ENCODE data around the gene FAM83G. TPM values are rescaled to one million over a fixed set of nuclear protein-coding genes. Genes with fewer than 3 reads are reported as not detected.
"Not testable (repeated sequence)": the region's sequence is repeated elsewhere in the genome, so short reads cannot be mapped to it uniquely, and the experiment has no call there.

FAM83G gene, protein sequence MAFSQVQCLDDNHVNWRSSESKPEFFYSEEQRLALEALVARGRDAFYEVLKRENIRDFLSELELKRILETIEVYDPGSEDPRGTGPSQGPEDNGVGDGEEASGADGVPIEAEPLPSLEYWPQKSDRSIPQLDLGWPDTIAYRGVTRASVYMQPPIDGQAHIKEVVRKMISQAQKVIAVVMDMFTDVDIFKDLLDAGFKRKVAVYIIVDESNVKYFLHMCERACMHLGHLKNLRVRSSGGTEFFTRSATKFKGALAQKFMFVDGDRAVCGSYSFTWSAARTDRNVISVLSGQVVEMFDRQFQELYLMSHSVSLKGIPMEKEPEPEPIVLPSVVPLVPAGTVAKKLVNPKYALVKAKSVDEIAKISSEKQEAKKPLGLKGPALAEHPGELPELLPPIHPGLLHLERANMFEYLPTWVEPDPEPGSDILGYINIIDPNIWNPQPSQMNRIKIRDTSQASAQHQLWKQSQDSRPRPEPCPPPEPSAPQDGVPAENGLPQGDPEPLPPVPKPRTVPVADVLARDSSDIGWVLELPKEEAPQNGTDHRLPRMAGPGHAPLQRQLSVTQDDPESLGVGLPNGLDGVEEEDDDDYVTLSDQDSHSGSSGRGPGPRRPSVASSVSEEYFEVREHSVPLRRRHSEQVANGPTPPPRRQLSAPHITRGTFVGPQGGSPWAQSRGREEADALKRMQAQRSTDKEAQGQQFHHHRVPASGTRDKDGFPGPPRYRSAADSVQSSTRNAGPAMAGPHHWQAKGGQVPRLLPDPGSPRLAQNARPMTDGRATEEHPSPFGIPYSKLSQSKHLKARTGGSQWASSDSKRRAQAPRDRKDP
- total RNA-seq, result 10 to 100 TPM; 27.0 to 31.9 (median 31.9) TPM

DNA sequence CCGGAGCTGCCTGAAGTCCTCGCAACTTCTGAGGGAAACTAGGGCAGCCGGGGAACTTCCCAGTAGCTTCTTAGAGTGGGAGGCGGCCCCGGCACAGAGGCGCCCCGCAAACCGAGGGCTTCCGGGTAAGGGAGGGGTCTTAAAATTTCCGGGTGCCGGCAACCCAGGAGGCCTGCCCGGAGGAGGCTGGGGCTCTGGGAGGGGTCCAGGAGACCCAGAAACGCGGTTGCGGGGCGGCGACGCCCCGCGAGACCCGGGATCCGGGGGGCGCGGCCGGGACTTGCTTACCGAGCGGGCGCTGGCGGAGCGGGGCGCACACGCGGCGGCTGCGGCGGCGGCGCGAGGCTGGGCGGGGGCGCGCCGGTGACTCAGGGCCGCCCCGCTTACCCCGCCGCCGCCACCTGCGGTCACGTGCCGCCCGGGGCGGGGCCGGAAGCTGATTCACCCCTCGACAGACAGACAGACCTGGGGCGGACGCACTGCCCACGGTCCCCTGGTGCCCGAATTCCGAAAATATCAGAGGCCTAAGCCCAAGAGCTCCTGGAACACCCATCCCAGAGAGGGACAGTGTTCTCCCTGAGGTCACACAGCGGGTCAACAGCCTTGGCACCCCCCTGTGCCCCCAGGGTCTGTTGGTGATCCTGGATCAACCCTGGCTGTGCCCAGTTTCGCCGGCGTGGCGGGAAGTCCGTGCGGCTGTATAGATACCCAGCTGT lies at the start of gene FAM83G:
FAM83G (minus strand) TSS at position 344 of the 716 bp plus-strand sequence. CDS start 723 bp downstream, outside the sequence.
- ATAC-seq (peak; percentile 86 to 89), DNase-seq (peak; percentile 91)
- Mint-ChIP-seq H3K36me3 (ENCODE audit: insufficient read depth) (peaks cover 5% of the 10 kb centered on the region), H3K9me3 (no peaks in the 10 kb centered on the region), H3K27me3 (ENCODE audit: low read depth) (no peaks in the 10 kb centered on the region), H3K4me3 (peak within 1 kb of the TSS; percentile 90), H3K4me1 (ENCODE audit: low read depth) (peaks cover 23% of the 10 kb centered on the region)

DNA sequence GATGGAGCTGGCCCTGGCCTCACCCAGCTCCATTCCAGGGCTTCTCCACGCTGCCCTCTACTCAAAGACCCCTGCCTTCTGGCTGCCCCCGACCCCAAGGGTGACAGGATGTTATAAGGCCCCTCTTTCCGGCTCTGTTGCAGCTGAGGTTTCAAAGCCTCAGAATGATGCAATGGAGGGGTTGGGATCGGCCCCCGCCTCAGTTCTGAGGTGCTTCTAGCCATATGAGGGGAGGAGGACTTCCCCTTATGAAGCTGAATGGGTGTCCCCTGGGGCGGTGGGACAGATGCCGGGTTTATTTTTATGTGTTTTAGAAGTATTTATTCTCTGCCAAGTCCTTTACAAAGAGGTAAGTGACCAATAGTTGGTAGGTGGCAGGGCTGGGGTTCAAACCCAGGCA lies 44.3 kb upstream of the FAM83G start:
- not testable (repeated sequence) for H3K4me3 Mint-ChIP-seq; H3K9me3 Mint-ChIP-seq; H3K4me1 Mint-ChIP-seq (ENCODE audit: low read depth); H3K36me3 Mint-ChIP-seq (ENCODE audit: insufficient read depth); ATAC-seq; H3K27me3 Mint-ChIP-seq (ENCODE audit: low read depth); DNase-seq

DNA sequence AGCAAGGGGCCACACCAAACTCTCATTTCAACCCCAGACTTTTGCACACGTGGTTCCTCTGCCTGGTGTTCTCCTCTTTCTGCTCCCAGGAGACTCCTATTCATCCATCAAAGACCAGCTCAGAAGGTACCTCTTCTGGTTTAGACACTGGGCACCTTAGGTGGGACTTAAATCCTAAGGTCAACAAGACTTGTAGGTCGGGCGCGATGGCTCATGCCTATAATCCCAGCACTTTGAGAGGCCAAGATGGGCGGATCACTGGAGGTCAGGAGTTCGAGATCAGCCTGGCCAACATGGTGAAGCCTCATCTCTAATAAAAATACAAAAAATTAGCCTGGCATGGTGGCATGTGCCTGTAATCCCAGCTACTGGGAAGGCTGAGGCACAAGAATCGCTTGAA lies 42.9 kb upstream of the FAM83G start:
- not testable (repeated sequence) for H3K9me3 Mint-ChIP-seq; H3K4me3 Mint-ChIP-seq; H3K27me3 Mint-ChIP-seq (ENCODE audit: low read depth); H3K36me3 Mint-ChIP-seq (ENCODE audit: insufficient read depth); DNase-seq; ATAC-seq; H3K4me1 Mint-ChIP-seq (ENCODE audit: low read depth)

DNA sequence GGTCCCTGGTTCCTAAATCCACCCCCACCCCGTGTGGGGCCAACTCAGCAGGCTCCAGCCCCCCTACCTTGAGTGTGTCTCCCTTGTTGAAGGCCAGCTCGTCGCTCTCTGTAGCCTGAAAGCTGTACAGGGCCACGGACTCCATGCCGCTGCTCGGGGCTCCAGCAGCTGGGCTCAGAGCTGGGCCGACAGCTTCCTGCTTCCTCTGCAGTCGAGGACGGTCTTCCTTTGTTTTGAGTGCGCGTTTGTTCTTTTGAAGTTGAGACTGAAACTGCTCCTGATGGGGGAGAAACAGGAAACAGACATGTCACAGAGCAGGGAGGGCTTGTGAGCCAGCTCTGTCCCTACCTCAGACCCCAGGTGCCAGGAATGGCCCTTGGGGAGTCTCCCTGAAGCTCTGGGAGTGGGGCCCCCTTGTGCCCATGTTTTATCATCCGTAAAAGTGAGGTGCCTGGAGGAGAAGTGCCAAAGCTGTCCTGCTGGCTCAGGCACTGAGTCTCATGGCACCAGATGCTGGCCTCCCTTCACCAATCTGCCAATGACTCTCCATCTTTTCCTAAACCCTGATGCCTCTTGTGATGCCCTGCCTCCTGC lies 42.3 kb upstream of the FAM83G start, which contains the start of gene GRAP:
GRAP (minus strand) TSS at position 176 of the 594 bp plus-strand sequence; CDS start at position 145, 31 bp downstream.
- H3K9me3 Mint-ChIP-seq; H3K4me1 Mint-ChIP-seq (ENCODE audit: low read depth); H3K4me3 Mint-ChIP-seq; H3K36me3 Mint-ChIP-seq (ENCODE audit: insufficient read depth); DNase-seq; H3K27me3 Mint-ChIP-seq (ENCODE audit: low read depth): not testable (repeated sequence)
- peak; percentile 66 to 79 for ATAC-seq

DNA sequence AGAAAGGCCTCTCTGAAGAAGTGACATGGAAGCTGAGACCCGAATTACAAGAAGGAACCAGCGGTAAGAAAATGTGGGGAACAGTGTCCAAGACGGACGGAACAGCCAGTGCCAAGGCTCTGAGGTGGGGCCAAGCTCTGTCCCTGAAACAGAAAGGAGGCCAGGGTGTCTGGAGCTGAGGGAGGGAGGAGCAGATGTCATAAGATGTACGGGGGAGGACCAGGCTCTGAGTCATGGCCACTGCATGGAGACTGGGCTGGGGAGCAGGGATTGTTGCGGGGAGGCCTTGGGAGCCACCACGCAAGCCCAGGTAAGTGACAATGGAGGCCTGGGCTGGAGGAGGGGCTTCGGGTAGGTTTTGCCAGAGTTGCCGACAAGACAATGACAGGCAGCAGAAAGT lies 40.1 kb upstream of the FAM83G start:
- H3K4me1 Mint-ChIP-seq (ENCODE audit: low read depth); H3K4me3 Mint-ChIP-seq; H3K27me3 Mint-ChIP-seq (ENCODE audit: low read depth); H3K9me3 Mint-ChIP-seq; H3K36me3 Mint-ChIP-seq (ENCODE audit: insufficient read depth); DNase-seq: not testable (repeated sequence)
- peak; percentile 40 to 56 for ATAC-seq

DNA sequence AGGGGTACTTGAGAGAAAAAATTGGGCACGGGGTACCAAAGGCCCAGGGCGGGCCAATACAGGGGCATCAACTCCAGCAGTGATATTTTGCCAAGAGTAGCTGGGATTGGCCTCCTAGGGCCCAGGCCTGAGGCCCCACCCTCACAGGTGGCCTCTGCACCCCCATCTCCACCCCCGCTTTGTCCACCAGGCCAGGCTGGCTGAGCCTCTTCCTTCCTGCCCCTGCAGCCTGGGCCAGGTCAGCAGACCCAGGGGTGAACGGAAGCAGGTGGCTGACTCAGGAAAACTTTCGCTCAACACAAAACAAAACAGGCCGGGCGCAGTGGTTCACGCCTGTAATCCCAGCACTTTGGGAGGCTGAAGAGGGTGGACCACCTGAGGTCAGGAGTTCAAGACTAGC lies 38.5 kb upstream of the FAM83G start:
- not testable (repeated sequence) for H3K4me3 Mint-ChIP-seq; H3K36me3 Mint-ChIP-seq (ENCODE audit: insufficient read depth); H3K4me1 Mint-ChIP-seq (ENCODE audit: low read depth); ATAC-seq; H3K27me3 Mint-ChIP-seq (ENCODE audit: low read depth); H3K9me3 Mint-ChIP-seq; DNase-seq

DNA sequence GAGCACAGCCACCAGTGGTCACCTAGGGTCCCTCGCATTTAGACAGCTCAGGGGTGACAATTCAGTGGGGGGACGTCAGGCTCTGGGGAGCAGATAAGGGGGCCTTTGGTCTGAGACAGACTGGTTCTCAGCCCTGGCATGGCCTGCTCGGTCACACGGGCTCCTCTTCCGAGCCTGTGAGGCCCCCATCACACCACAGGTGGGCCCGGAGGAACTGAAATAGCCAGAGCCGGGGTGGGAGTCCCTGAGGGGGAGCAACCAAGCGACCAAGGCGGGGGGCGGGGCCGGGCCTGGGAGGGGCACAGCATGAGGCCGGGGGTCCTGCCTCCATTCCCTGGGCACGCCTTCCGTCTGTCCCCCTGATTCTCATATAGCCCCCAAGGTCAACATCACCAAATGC lies 37.8 kb upstream of the FAM83G start:
- DNase-seq; H3K27me3 Mint-ChIP-seq (ENCODE audit: low read depth); H3K9me3 Mint-ChIP-seq; ATAC-seq; H3K4me1 Mint-ChIP-seq (ENCODE audit: low read depth); H3K4me3 Mint-ChIP-seq; H3K36me3 Mint-ChIP-seq (ENCODE audit: insufficient read depth): not testable (repeated sequence)

DNA sequence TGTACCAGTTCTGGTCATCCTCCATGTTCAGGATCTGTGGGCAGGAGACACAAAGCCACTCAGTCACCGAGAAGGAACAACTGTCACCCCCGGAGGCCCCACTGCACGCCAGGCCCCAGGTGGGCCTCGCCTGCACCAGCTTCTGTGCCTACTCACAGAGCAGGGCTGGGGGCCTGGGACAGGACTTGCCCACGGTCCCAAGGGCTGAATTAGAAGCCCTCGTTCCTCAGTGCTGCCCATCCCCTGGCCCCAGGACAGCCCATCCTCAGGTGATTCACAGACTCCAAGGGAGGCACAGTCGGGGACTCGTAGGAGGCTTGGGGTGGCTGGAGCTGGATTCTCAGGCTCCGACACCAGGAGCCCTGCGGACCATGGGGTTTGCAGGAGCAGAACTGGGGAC lies 37.3 kb upstream of the FAM83G start:
- H3K9me3 Mint-ChIP-seq; H3K4me1 Mint-ChIP-seq (ENCODE audit: low read depth); DNase-seq; H3K4me3 Mint-ChIP-seq; H3K36me3 Mint-ChIP-seq (ENCODE audit: insufficient read depth); ATAC-seq; H3K27me3 Mint-ChIP-seq (ENCODE audit: low read depth): not testable (repeated sequence)

DNA sequence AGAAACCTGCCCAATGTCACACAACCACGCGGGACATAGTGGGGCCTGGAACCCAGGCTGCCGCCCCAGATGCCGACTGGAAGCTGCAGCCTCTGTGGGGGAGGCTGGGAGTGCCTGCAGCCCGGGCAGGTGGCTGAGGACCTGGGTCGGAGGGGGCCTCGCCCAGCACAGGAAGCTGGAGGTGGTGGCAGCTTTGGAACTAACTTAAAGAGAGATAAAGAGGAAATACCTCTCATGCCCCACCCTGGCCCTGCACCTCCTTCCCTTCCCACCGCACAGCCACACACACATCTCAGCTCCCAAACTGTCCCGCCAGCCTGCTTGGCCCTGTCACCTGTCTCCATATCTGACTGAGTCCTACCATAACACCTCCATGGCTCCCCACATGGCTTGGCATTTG lies 35.8 kb upstream of the FAM83G start:
- H3K4me3 Mint-ChIP-seq; H3K4me1 Mint-ChIP-seq (ENCODE audit: low read depth); ATAC-seq; DNase-seq; H3K27me3 Mint-ChIP-seq (ENCODE audit: low read depth); H3K9me3 Mint-ChIP-seq; H3K36me3 Mint-ChIP-seq (ENCODE audit: insufficient read depth): not testable (repeated sequence)

DNA sequence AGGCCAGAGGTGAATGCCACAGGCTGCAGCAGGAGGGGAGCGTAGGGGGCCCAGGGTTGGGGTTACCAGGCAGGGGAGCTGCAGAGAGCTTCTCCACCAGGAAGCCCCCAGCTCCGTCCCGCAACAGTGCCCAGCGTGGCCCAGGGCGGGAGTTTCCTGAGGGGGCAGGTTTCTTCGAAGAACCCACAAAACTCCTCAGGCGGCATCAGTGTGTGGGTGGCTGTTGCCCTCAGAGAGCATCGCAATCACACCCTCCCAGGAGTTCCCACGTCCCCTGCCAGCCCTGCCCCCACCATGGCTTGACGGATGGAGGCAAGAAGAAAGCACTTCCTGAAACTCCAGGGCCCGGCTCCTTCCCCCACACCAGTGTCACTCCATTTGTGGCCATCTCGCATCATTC lies 34.2 kb upstream of the FAM83G start:
- H3K36me3 Mint-ChIP-seq (ENCODE audit: insufficient read depth); H3K4me3 Mint-ChIP-seq; H3K9me3 Mint-ChIP-seq; H3K27me3 Mint-ChIP-seq (ENCODE audit: low read depth); DNase-seq; H3K4me1 Mint-ChIP-seq (ENCODE audit: low read depth): not testable (repeated sequence)
- peak; percentile 31 to 36 for ATAC-seq

DNA sequence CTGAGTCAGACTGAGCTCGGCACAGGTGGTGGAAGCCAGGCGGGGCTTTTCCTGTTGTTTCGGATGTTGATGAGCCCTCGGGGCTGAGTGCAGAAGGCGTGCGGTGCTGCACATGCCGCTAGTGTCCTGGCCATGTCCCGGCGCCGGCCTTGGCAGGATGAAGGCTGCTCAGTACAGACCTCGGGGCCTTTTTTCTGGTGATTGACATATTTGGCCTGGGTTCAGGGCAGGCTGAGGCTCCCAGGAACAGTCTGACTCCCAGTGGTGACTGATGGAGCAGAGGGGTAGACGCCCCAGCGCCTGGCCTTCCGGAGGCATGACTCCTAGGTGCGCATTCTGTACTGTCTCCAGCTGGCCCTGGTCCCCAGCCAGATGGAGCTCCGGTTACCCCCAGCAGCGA lies 33.4 kb upstream of the FAM83G start:
- H3K4me1 Mint-ChIP-seq (ENCODE audit: low read depth); DNase-seq; H3K9me3 Mint-ChIP-seq; H3K27me3 Mint-ChIP-seq (ENCODE audit: low read depth); H3K36me3 Mint-ChIP-seq (ENCODE audit: insufficient read depth); H3K4me3 Mint-ChIP-seq: not testable (repeated sequence)
- peak; percentile 47 to 71 for ATAC-seq

DNA sequence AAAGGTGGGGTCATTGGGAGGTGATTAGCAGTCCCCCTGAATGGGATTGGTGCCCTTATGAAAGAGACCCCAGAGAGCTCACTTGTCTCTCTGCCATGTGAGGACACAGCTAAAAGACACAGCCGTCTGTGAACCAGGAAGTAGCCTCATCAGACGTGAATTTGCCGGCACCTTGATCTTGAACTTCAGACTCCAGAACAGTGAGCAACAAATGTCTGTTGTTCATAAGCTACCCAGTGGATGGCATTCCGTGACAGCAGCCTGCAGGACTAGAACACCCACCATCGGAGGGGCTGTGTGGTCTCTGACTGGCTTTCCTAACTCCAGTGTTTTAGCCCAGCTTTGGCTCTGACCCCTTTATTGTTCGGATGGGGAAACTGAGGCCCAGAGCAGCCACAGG lies 33.0 kb upstream of the FAM83G start:
- peak; percentile 32 to 36 for ATAC-seq
- not testable (repeated sequence) for H3K27me3 Mint-ChIP-seq (ENCODE audit: low read depth); H3K9me3 Mint-ChIP-seq; H3K4me3 Mint-ChIP-seq; H3K4me1 Mint-ChIP-seq (ENCODE audit: low read depth); DNase-seq; H3K36me3 Mint-ChIP-seq (ENCODE audit: insufficient read depth)

DNA sequence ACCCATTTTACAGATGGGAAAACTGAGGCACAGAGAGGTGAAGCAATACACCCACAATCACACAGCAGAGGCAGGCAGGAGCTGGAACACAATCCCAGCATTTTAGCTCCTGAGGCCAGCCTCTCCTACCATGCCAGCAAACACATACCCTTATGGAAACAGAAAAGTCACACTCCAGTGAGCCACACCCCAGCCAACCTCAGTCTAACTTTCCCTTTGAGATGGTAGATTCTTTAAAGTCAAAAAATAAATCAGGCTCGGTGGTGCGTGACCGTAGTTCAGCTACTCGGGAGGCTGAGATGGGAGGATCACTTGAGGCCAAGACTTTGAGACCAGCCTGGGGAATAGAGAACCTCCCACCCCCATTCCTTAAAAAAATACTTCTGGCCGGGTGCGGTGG lies 31.6 kb upstream of the FAM83G start:
- H3K4me1 Mint-ChIP-seq (ENCODE audit: low read depth); H3K27me3 Mint-ChIP-seq (ENCODE audit: low read depth); H3K9me3 Mint-ChIP-seq; H3K36me3 Mint-ChIP-seq (ENCODE audit: insufficient read depth); DNase-seq; ATAC-seq; H3K4me3 Mint-ChIP-seq: not testable (repeated sequence)

DNA sequence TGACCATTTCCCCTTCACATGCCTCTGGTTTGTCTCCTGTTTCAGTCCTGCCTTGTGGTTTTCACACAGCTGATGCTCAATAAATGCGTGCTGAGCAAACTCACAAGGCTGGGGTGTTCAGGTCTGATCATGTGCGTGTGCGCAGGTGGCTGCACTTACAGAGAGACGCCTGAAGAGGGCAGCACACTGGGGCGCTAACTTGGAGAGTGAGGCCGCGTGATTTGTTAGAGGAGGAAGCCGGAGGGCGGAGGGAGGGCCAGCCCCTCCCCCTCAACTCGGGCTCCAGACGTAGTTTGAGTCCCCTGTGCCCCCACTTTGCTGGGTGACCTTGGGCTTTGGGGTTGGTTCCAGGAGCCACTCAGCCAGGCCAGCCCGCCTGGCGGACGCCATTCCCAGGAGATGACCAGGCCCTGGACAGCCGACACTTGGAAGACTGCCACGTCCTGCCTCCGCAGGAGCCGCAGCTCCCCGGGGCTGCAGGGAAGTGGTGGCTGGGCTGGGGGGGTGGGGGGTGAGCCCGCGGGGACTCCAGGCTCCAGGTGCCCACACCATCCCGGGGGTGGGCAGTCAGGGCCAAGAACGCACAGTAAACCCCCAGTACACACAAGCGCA lies 27.9 kb upstream of the FAM83G start:
- not testable (repeated sequence) for H3K27me3 Mint-ChIP-seq (ENCODE audit: low read depth); H3K9me3 Mint-ChIP-seq; H3K4me1 Mint-ChIP-seq (ENCODE audit: low read depth); DNase-seq; H3K36me3 Mint-ChIP-seq (ENCODE audit: insufficient read depth); H3K4me3 Mint-ChIP-seq
- peak; percentile 87 to 91 for ATAC-seq
